C4-2B (cell line): Measurements from ENCODE around the gene NOTCH3.

Experiments used
- ZFX ChIP-seq: fragments of 450-650 bp; IDR thresholded peaks from 2 replicates; pipeline ENCODE4 v1.6.1; 2017
- TF ChIP-seq, protein P1 (sequence below): fragments of 450-650 bp; conservative IDR thresholded peaks from 2 replicates; pipeline ENCODE4 v1.5.1; 2017; ENCODE audit warnings: mild to moderate bottlenecking

DNA sequence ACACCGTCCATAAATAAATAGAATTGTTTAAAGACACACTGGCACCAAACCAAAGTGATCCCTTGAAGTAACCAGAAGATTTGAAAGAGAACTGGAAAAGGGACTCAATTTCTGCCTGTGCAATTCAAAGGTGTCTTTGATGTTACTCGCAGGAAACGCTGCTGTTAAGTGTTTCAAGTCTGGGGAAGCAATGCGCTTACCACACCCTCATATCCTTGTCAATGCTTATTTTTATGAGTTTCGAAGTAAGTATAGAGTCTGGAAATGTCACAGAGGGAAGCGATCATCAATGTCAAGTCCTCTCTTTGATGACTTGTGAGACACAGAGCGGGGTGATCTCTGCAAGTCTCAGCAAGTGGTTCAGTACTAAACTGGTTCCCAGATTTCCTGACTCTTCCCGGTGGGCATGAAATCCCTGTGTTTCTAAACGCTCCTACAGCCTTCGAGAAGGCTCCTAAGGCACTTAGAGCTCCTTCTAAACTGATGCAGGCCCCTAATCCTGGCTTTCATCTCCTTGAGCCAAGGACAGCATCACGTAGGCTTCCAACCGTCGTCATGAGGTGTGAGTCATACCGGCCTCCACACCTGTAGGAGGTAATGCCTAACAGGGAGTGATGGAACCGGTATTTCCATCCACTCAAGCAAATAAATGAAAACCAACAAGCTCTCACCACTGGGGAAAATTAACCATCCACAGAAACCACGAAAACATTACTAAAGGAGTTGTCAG lies 70.8 kb downstream of the NOTCH3 start:
- TF ChIP-seq, protein P1, sequence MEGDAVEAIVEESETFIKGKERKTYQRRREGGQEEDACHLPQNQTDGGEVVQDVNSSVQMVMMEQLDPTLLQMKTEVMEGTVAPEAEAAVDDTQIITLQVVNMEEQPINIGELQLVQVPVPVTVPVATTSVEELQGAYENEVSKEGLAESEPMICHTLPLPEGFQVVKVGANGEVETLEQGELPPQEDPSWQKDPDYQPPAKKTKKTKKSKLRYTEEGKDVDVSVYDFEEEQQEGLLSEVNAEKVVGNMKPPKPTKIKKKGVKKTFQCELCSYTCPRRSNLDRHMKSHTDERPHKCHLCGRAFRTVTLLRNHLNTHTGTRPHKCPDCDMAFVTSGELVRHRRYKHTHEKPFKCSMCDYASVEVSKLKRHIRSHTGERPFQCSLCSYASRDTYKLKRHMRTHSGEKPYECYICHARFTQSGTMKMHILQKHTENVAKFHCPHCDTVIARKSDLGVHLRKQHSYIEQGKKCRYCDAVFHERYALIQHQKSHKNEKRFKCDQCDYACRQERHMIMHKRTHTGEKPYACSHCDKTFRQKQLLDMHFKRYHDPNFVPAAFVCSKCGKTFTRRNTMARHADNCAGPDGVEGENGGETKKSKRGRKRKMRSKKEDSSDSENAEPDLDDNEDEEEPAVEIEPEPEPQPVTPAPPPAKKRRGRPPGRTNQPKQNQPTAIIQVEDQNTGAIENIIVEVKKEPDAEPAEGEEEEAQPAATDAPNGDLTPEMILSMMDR = no peak
- no peak for TF ChIP-seq ZFX
